Melanocyte of skin (primary cell): ENCODE measurements around the gene NMT2. TPM values are rescaled to one million over a fixed set of nuclear protein-coding genes. Genes with fewer than 3 reads are reported as not detected.

Experiments
- small RNA-seq, 2 donors: library from RNA; depleted of rRNA; stranded (forward); fragments of <200 nt; gene quantifications; one replicate each; pipeline ENCODE3, GENCODE V24; 2012
- total RNA-seq, 2 donors: library from RNA; depleted of rRNA; stranded (reverse); fragments of >200 nt; gene quantifications; 2 replicates each; pipeline ENCODE4 v1.2.3, GENCODE V29; 2012

NMT2 gene
- 10 to 100 TPM; 14.7 to 31.7 TPM for total RNA-seq

DNA sequence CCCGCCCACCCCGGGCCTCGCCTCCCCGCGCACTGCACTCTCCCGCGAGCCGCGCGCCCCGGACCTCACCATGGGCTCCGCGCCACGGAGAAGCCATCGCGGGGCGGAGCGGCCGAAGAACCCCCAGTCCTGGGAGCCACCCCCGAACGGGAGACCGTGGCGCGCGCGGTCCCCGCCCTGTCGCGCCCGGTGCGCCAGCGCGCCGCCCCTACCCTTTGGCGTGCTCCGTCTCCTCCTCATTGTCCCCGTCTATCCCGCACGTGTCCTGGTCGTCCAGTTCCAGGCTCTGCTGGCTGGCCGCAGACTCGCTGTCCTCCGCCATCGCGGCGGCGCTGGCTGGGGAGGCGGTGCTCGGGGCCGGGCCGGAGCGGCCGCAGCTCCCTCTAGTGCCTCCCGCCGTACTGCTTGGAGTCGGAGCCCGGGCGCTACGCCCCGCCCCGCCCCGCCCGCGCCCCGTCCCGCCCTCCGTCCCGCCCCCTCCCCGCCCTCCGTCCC is at the start of gene NMT2:
NMT2 (minus strand) TSS at position 403 of the 495 bp plus-strand sequence; CDS start at position 322, 81 bp downstream.

GRCh38 chr10:15097011-15097812 is 71.3 kb downstream of the NMT2 start, which contains the start of gene RPP38:
TSS of gene RPP38 (plus strand) at chr10:15097355. CDS start at chr10:15103315, 5,960 bp downstream.

DNA sequence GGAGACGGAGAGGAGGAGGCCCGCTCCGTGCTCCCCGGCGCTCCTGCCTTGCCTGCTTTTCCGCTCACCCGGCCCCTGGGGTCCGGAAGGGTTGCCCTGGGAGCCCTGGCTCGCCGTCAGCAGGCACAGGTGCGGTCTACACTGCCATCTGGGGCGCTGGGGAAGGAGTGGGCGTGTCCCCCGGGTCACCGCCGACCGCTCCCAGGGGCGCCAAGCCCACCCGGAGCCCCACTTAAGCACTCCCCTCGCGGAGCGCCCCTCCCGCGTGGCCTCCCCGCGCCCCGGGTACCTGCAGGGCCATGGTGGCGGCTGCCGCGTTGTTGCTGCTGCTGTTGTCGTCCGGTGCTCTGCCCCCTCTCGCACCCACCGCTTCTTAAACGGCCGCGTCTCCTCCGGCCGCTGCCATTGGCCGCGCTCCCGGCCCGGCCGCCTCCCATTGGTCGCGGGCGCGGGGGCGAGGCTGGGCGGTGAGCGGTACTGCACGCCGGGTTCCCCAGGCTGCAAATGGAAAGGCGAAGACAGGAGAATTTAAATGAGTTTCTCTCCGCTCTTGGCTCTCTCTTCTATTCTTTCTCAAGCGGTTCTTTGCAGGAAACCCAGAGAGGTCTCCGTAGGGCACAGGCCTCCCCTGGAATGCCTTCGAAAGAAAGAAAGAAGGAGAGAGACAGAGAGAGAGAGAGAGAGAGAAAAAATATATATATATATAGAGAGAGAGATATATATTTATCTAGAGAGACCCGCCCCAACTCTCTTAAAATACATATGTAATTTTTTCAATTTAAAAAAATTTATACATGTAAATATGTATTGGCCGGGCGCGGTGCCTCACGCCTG is 79.8 kb downstream of the NMT2 start, which contains the start of gene ACBD7:
ACBD7 (minus strand) TSS at position 349 of the 834 bp plus-strand sequence; CDS start at position 301, 48 bp downstream.

Small RNAs within 50 kb of the gene (small RNA-seq; reads per million reads assigned to genes)
- 0 reads per million in 2 donors for gene AL590365.1

Other genes with a start within 250 kb of the NMT2 start
- 10 to 100 TPM; 10.7 to 23.0 TPM for gene DCLRE1C, start 214.6 kb downstream of the NMT2 start, total RNA-seq
- gene MEIG1, start 209.3 kb downstream of the NMT2 start, total RNA-seq, result under 1 TPM in 1 of 2 donors, not detected in 1; 0.34 TPM
- under 1 TPM in 1 of 2 donors, not detected in 1; under 0.01 TPM for gene OLAH, start 124.8 kb downstream of the NMT2 start, total RNA-seq
- gene ACBD7, start 79.9 kb downstream of the NMT2 start, total RNA-seq, result under 1 TPM; under 0.01 to 0.67 TPM
- gene RPP38, start 71.3 kb downstream of the NMT2 start, total RNA-seq, result 10 to 100 TPM; 14.8 to 21.6 TPM
- gene FAM171A1, start 202.6 kb upstream of the NMT2 start, total RNA-seq, result 1 to 10 TPM; 4.3 to 5.5 TPM